Neural progenitor cell (in vitro differentiated cells): ENCODE measurements around the gene MTARC1.

ENCODE experiments used
- EZH2 ChIP-seq: fragments of 200-600 bp; sonication (generic); IDR thresholded peaks from 2 replicates; pipeline ENCODE4 v1.6.1; 2017; ENCODE audit warnings: antibody characterized with exemption, mild to moderate bottlenecking, moderate library complexity
- TF ChIP-seq, protein P1 (sequence below): fragments of 200-600 bp; sonication (generic); IDR thresholded peaks from 2 replicates; pipeline ENCODE4 v1.5.1; 2017; ENCODE audit warnings: antibody characterized with exemption, mild to moderate bottlenecking

GRCh38 chr1:220786057-220786336, 716 bp upstream of the MTARC1 start:
- TF ChIP-seq, protein P1, sequence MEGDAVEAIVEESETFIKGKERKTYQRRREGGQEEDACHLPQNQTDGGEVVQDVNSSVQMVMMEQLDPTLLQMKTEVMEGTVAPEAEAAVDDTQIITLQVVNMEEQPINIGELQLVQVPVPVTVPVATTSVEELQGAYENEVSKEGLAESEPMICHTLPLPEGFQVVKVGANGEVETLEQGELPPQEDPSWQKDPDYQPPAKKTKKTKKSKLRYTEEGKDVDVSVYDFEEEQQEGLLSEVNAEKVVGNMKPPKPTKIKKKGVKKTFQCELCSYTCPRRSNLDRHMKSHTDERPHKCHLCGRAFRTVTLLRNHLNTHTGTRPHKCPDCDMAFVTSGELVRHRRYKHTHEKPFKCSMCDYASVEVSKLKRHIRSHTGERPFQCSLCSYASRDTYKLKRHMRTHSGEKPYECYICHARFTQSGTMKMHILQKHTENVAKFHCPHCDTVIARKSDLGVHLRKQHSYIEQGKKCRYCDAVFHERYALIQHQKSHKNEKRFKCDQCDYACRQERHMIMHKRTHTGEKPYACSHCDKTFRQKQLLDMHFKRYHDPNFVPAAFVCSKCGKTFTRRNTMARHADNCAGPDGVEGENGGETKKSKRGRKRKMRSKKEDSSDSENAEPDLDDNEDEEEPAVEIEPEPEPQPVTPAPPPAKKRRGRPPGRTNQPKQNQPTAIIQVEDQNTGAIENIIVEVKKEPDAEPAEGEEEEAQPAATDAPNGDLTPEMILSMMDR: no peak
- no peak for TF ChIP-seq EZH2
